GM18517 (cell line): Measurements from ENCODE around the gene FAM161B.
"Not testable (repeated sequence)": the region's sequence is repeated elsewhere in the genome, so short reads cannot be mapped to it uniquely, and the experiment has no call there.

Experiments used
- ATAC-seq: cut with Tn5 transposase; IDR thresholded peaks from one replicate; pipeline ENCODE4 v1.9.1; 2021; ENCODE audit warnings: mild to moderate bottlenecking, moderate library complexity; ENCODE audit not compliant: unreplicated experiment

The FAM161B gene

GRCh38 chr14:73949752-73950734 lies at the start of gene FAM161B, which contains the start of gene COQ6:
Gene FAM161B, minus strand, starts transcription at chr14:73950094. Its CDS starts 68 bp downstream, at chr14:73950026.
Gene COQ6, plus strand, starts transcription at chr14:73950302. Its CDS starts 31 bp downstream, at chr14:73950333.
- ATAC-seq: peak; percentile 89

- no peak for ATAC-seq
Observed at GRCh38 chr14:73998726-73999125, 48.8 kb upstream of the FAM161B start.

GRCh38 chr14:73997944-73998447 lies 48.1 kb upstream of the FAM161B start:
- ATAC-seq: no peak

GRCh38 chr14:73997108-73997943 lies 47.4 kb upstream of the FAM161B start:
- ATAC-seq: no peak

- no peak for ATAC-seq
Observed at GRCh38 chr14:73996731-73997107, 46.8 kb upstream of the FAM161B start.

GRCh38 chr14:73995977-73996378 lies 46.1 kb upstream of the FAM161B start:
- ATAC-seq: no peak

GRCh38 chr14:73994926-73995325 lies 45.0 kb upstream of the FAM161B start:
- not testable (repeated sequence) for ATAC-seq

- ATAC-seq: no peak
Observed at GRCh38 chr14:73991092-73991491, 41.2 kb upstream of the FAM161B start.

GRCh38 chr14:73988656-73989055 lies 38.8 kb upstream of the FAM161B start:
- not testable (repeated sequence) for ATAC-seq

GRCh38 chr14:73988065-73988464 lies 38.2 kb upstream of the FAM161B start:
- no peak for ATAC-seq

GRCh38 chr14:73977896-73978295 lies 28.0 kb upstream of the FAM161B start:
- no peak for ATAC-seq

GRCh38 chr14:73976125-73976524 lies 26.2 kb upstream of the FAM161B start:
- no peak for ATAC-seq

GRCh38 chr14:73973497-73973896 lies 23.6 kb upstream of the FAM161B start:
- no peak for ATAC-seq

- no peak for ATAC-seq
Observed at GRCh38 chr14:73968885-73969284, 19.0 kb upstream of the FAM161B start.

GRCh38 chr14:73965216-73965615 lies 15.3 kb upstream of the FAM161B start:
- no peak for ATAC-seq

- ATAC-seq: no peak
Observed at GRCh38 chr14:73961192-73961591, 11.3 kb upstream of the FAM161B start.

- ATAC-seq: no peak
Observed at GRCh38 chr14:73958591-73958990, 8.7 kb upstream of the FAM161B start.

GRCh38 chr14:73955674-73956073 lies 5.8 kb upstream of the FAM161B start:
- no peak for ATAC-seq

- no peak for ATAC-seq
Observed at GRCh38 chr14:73953731-73954130, 3.8 kb upstream of the FAM161B start.

- ATAC-seq: no peak
Observed at GRCh38 chr14:73945159-73945670, 4.7 kb downstream of the FAM161B start.
